ENCODE data around the gene NRDC. TPM values are rescaled to one million over a fixed set of nuclear protein-coding genes. Genes with fewer than 3 reads are reported as not detected.

The NRDC gene
- total and polyA plus RNA-seq, 2 of the 8 experiments (the other 6 are each of a cell fraction or from before 2014, with no cell fraction given): 70.2 to 182 TPM

- FAIRE-seq (no peak), DNase-seq (ENCODE audit: low read depth in 1 of 2, low spot score in 2 of 2) (no peak)
- Histone ChIP-seq H4K20me1 (replicated peaks in 1 of 2; ENCODE audit: control insufficient read depth in 1 of 2, insufficient read depth in 2 of 2, low read length in 2 of 2) (no peaks in the 10 kb centered on the region), H3K4me1 (replicated peaks in 1 of 4; ENCODE audit: control insufficient read depth in 3 of 4, insufficient read depth in 4 of 4, low read length in 3 of 4) (peaks cover 2 to 16% (median 6%) of the 10 kb centered on the region in 4 experiments; a peak in 4 of 7 replicates), H3K79me1 (ENCODE audit: low read depth, low read length) (no peaks in the 10 kb centered on the region), H2BK120ac (replicated peaks; ENCODE audit: low read depth, low read length) (no peak overlapping the region), H3K18ac (ENCODE audit: extremely low read depth, low read length) (no peak overlapping the region), H3K23me2 (ENCODE audit: low read depth, low read length) (peaks cover 2% of the 10 kb centered on the region; the same call in 1 of the 2 replicates), H3K9me3 (ENCODE audit: insufficient read depth in 2 of 2, low read depth in 1 of 2, low read length in 1 of 2) (no peaks in the 10 kb centered on the region; a peak in 1 of 4 replicates), H2AFZ (ENCODE audit: low read length) (no peak overlapping the region), H3K9ac (replicated peaks in 1 of 4; ENCODE audit: extremely low read depth in 1 of 4, low read depth in 3 of 4, low read length in 3 of 4) (no peak overlapping the region), H4K8ac (ENCODE audit: extremely low read depth, insufficient read depth, low read length) (no peak overlapping the region), H3K56ac (replicated peaks; ENCODE audit: insufficient read length, low read depth, low read length) (no peak overlapping the region), H2BK5ac (ENCODE audit: low read depth, low read length) (no peak overlapping the region), H4K91ac (replicated peaks; ENCODE audit: insufficient read length, low read length) (no peak overlapping the region), H3K23ac (ENCODE audit: insufficient read length) (no peak overlapping the region), H2AK5ac (ENCODE audit: low read depth, low read length) (no peak overlapping the region), H3K79me2 (ENCODE audit: control insufficient read depth in 1 of 2, insufficient read depth in 2 of 2, low read length in 2 of 2) (no peaks in the 10 kb centered on the region), H3K4ac (replicated peaks; ENCODE audit: insufficient read length, low read depth, low read length) (no peak overlapping the region), H3K14ac (ENCODE audit: insufficient read length) (no peak overlapping the region), H3K4me3 (ENCODE audit: extremely low read depth in 1 of 4, insufficient read depth in 2 of 4, low read depth in 3 of 4, low read length in 4 of 4) (no peak overlapping the region), H3K27ac (ENCODE audit: low read depth, low read length) (no peak overlapping the region), H2BK15ac (ENCODE audit: low read length) (0 out of 2 replicates have a peak overlapping the region, but pooled peaks have one; percentile 14), H2BK12ac (ENCODE audit: low read depth, low read length) (no peak overlapping the region), H2BK20ac (ENCODE audit: low read length) (no peak overlapping the region), H3K27me3 (replicated peaks in 1 of 4; ENCODE audit: control insufficient read depth in 3 of 4, extremely low read depth in 1 of 4, insufficient read depth in 3 of 4, low read length in 3 of 4) (no peaks in the 10 kb centered on the region), H4K5ac (ENCODE audit: insufficient read length, low read depth, low read length) (no peak overlapping the region), H3K36me3 (ENCODE audit: control insufficient read depth in 2 of 4, insufficient read depth in 4 of 4, low read length in 3 of 4) (peaks cover 0 to 23% (median 3%) of the 10 kb centered on the region in 4 experiments; a peak in 4 of 8 replicates), H3K4me2 (ENCODE audit: insufficient read depth in 1 of 2, low read depth in 2 of 2, low read length in 2 of 2) (peak overlapping the region in 1 of 2 experiments; percentile 3; a peak in 1 of 4 replicates)
- ChIA-PET CTCF (ENCODE audit: partially characterized antibody) (interaction anchor here (1.1 to 2.5 kb wide), 4 partner anchors 14 to 88 kb away, joined by 4 to 17 read pairs (median 5); no protein-coding TSS in a partner anchor), POLR2A (ENCODE audit: partially characterized antibody) (interaction anchor here (0.7 to 2.0 kb wide), 4 partner anchors 8 to 31 kb away, joined by 3 to 7 read pairs (median 4); partner anchors contain the start of gene NRDC)
- 91% methylated on average over 4 of the region's 4 CpGs; no CpG with 5 or more reads in 1 of the 2 experiments for WGBS, 2 experiments (ENCODE audit: extremely low coverage in 1 of 2, insufficient coverage in 1 of 2, insufficient read length in 1 of 2, insufficient replicate concordance in 2 of 2, low coverage in 1 of 2, low lambda C conversion rate in 2 of 2, missing lambda C conversion rate in 1 of 2)
- TF ChIP-seq PHF8 (conservative IDR thresholded peaks at IDR 0.05; ENCODE audit: low read depth, low read length) (no peak), TAF7 (optimal IDR thresholded peaks at IDR 0.05; ENCODE audit: borderline replicate concordance, low read depth, low read length) (no peak), RXRA (IDR thresholded peaks at IDR 0.05; ENCODE audit: insufficient read depth, low read depth, low read length) (no peak), SUZ12 (IDR thresholded peaks at IDR 0.05; ENCODE audit: low read length) (no peak), SRF (IDR thresholded peaks at IDR 0.05; ENCODE audit: low read depth, low read length) (no peak), JUND (IDR thresholded peaks at IDR 0.05; ENCODE audit: low read length) (no peak), TAF1 (IDR thresholded peaks at IDR 0.05; ENCODE audit: low read depth, low read length) (no peak), TCF12 (IDR thresholded peaks at IDR 0.05; ENCODE audit: low read depth, low read length) (no peak), CREB1 (IDR thresholded peaks at IDR 0.05) (no peak), CEBPB (IDR thresholded peaks at IDR 0.05; ENCODE audit: low read depth, low read length) (no peak), RBBP5 (IDR thresholded peaks at IDR 0.05; ENCODE audit: borderline replicate concordance, low read depth, low read length) (no peak), GABPA (IDR thresholded peaks at IDR 0.05; ENCODE audit: borderline replicate concordance, insufficient read depth, low read length) (no peak), HDAC6 (IDR thresholded peaks at IDR 0.05; ENCODE audit: low read depth, low read length) (no peak)
Measured at GRCh38 chr1:51910221-51911000, 31.9 kb upstream of the NRDC start.

Data from H1 (cell line).